SH-SY5Y (cell line): ENCODE results near the gene APEH.

Experiments used
- GATA2 ChIP-seq: IDR thresholded peaks from 2 replicates; pipeline ENCODE4 v1.6.1; 2011; ENCODE audit warnings: mild to moderate bottlenecking, low read depth, low read length
- GATA3 ChIP-seq: IDR thresholded peaks from 2 replicates; pipeline ENCODE4 v1.6.1; 2011; ENCODE audit warnings: low read depth, mild to moderate bottlenecking, low read length, moderate library complexity

The APEH gene

GRCh38 chr3:49673715-49674496, at the start of gene APEH:
APEH (plus strand) TSS chr3:49674351; CDS start chr3:49674402, 51 bp downstream.
- TF ChIP-seq GATA2 (no peak), GATA3 (no peak)

DNA sequence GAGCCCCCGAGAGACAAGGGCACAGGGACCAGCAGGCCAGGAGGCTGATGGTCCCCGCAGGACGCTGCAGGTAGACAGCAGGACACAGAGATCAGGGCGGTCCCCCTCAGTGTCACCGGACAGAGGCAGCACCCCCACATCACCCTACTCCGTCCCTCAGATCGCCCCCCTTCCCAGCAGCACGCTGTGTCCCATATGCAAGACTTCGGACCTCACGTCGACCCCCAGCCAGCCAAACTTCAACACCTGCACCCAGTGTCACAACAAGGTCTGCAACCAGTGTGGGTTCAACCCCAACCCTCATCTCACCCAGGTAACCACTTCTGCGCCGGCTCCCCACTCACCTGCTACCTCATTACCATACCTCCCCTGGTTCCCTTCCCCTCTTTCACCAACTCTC, 49.1 kb upstream of the APEH start:
- no peak for TF ChIP-seq GATA2
- TF ChIP-seq GATA3, result no peak

GRCh38 chr3:49626101-49626581, 48.0 kb upstream of the APEH start:
- TF ChIP-seq GATA2, result no peak
- no peak for TF ChIP-seq GATA3

DNA sequence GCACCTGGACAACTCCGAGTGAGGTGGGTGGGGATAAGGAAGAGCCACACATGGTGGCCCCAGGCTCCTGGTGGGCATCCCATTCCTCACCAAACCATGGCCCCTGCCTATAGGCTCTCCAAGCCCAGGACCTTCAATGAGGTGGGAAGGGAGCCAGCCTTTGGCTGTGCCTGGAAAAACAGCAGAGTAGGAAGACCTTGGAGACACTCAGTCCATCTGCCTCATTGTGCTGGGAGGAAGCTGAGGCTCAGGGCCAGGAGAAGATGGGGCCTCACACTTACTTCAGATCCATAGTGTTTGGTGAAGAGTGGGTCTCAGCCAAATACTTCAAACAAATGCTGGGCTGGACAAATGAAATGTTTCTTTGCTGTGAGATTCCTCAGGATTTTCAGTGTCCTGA, 47.4 kb upstream of the APEH start:
- TF ChIP-seq GATA2 (no peak), GATA3 (no peak)

GRCh38 chr3:49627634-49628033, 46.5 kb upstream of the APEH start:
- TF ChIP-seq GATA2 (no peak), GATA3 (no peak)

- TF ChIP-seq GATA2 (peak; percentile 90), GATA3 (no peak; the same call in 1 of the 2 replicates)
Measured at GRCh38 chr3:49628249-49628648, 45.9 kb upstream of the APEH start.

GRCh38 chr3:49629451-49629850, 44.7 kb upstream of the APEH start:
- TF ChIP-seq GATA3 (no peak), GATA2 (no peak)

DNA sequence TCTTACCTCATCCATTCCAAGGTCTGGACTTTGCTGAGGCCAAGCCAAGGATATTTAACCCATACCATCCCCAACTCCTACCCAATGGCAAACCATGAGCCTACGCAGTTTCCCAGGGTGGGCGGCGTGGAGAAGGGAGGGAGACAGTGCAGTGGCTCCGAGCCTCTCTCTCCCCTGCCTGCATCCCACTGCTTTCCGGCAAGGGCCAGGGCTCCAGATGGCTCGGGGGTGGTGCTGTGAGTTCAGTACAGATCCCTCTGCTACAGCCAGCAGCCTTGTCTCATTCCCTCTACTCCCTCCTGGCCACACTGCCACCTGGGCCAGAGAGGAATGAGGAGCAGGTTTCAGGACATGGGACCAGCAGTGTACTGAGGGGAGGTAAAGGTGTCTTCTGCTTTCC, 44.3 kb upstream of the APEH start:
- TF ChIP-seq GATA2 (no peak), GATA3 (no peak)

GRCh38 chr3:49630784-49631183, 43.4 kb upstream of the APEH start:
- TF ChIP-seq GATA3, result no peak
- TF ChIP-seq GATA2, result no peak

DNA sequence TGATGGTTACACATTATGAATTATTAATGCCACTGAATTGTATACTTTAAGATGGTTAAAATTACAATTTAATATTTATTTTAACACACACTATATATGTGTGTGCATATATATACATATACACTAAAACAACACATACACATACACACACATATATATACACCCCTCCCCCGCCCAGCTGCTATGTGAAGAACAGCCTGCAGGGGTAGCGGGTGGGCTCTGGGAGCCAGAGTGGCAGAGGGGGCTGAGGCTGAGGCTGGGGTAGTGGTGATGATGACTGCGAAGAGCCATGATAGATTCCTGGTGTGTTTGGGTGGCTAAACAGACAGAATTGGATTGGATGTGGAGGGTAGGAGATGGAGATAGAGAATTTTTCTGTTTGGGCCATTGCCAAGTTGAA, 39.4 kb upstream of the APEH start:
- no peak for TF ChIP-seq GATA3
- TF ChIP-seq GATA2, result no peak

GRCh38 chr3:49636883-49637609, 37.1 kb upstream of the APEH start:
- TF ChIP-seq GATA3 (no peak), GATA2 (no peak)

- TF ChIP-seq GATA3 (no peak), GATA2 (no peak)
Measured at GRCh38 chr3:49638445-49638844, 35.7 kb upstream of the APEH start.

GRCh38 chr3:49639551-49639950, 34.6 kb upstream of the APEH start:
- no peak for TF ChIP-seq GATA2
- TF ChIP-seq GATA3, result no peak

DNA sequence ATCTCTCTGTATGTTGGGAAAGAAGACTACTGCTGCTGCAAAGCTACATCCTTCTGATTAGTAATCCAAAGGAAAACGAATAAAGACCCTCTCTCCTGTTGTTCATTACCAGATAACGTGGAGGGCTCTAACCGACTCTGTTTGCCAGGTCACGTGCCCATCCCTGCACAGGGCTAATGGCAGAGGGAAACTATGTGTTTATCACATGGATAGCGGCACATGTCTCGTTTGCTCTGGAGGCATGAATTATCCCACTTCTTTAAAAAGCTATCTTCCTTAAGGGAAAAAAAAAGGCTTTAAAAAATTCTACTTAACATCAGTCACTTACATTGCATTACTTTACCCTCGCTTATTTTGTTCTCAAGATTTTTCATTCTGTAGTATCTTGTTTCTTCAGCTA, 32.9 kb upstream of the APEH start:
- TF ChIP-seq GATA2 (no peak), GATA3 (no peak)
